UCSD-AML1 (cell line): Measurements from ENCODE around the gene FAM53B.
A peak's percentile ranks its signal among the peaks of the same experiment; 100 is the strongest.

Experiments
- DNase-seq: peaks from one replicate; lab custom pipeline; 2025; ENCODE audit not compliant: unreplicated experiment; lab: John Stamatoyannopoulos, UW

Gene FAM53B

GRCh38 chr10:124728830-124729661 lies 15.1 kb downstream of the FAM53B start:
- peak; percentile 23 for DNase-seq

- no peak for DNase-seq
Observed at GRCh38 chr10:124728071-124728829, 15.9 kb downstream of the FAM53B start.

GRCh38 chr10:124727361-124727960 lies 16.7 kb downstream of the FAM53B start:
- no peak for DNase-seq

- DNase-seq, result no peak
Observed at GRCh38 chr10:124725791-124726190, 18.4 kb downstream of the FAM53B start.

- no peak for DNase-seq
Observed at GRCh38 chr10:124725171-124725631, 19.0 kb downstream of the FAM53B start.

- no peak for DNase-seq
Observed at GRCh38 chr10:124724279-124725027, 19.7 kb downstream of the FAM53B start.

GRCh38 chr10:124723826-124724225 lies 20.4 kb downstream of the FAM53B start:
- DNase-seq, result no peak

- peak; percentile 37 for DNase-seq
Observed at GRCh38 chr10:124722798-124723783, 21.1 kb downstream of the FAM53B start.

- peak; percentile 57 for DNase-seq
Observed at GRCh38 chr10:124721330-124722045, 22.7 kb downstream of the FAM53B start.

GRCh38 chr10:124719213-124719851 lies 24.8 kb downstream of the FAM53B start:
- DNase-seq, result peak; percentile 40

GRCh38 chr10:124717911-124718741 lies 26.1 kb downstream of the FAM53B start:
- peak; percentile 64 for DNase-seq

GRCh38 chr10:124717041-124717757 lies 27.0 kb downstream of the FAM53B start:
- no peak for DNase-seq

GRCh38 chr10:124716369-124716768 lies 27.8 kb downstream of the FAM53B start:
- DNase-seq, result no peak

- DNase-seq, result no peak
Observed at GRCh38 chr10:124715439-124715838, 28.7 kb downstream of the FAM53B start.

- no peak for DNase-seq
Observed at GRCh38 chr10:124713679-124714255, 30.4 kb downstream of the FAM53B start.

GRCh38 chr10:124712704-124713407 lies 31.3 kb downstream of the FAM53B start:
- DNase-seq, result no peak
